OCI-LY1 (cell line): ENCODE data around the gene MAGI2.

Experiments
- CTCF ChIP-seq: fragments of 200-600 bp; sonication (generic), shearing (Covaris generic); IDR thresholded peaks from 2 replicates; pipeline ENCODE4 v1.5.1; 2017; ENCODE audit warnings: mild to moderate bottlenecking, antibody characterized with exemption, low read length, moderate library complexity, mixed read lengths
- EZH2 ChIP-seq: fragments of 200-600 bp; sonication (generic), shearing (Covaris generic); IDR thresholded peaks from 2 replicates; pipeline ENCODE4 v1.8.0; 2017; ENCODE audit warnings: borderline replicate concordance, mixed run types, mild to moderate bottlenecking, antibody characterized with exemption, low read length, moderate library complexity, mixed read lengths

DNA sequence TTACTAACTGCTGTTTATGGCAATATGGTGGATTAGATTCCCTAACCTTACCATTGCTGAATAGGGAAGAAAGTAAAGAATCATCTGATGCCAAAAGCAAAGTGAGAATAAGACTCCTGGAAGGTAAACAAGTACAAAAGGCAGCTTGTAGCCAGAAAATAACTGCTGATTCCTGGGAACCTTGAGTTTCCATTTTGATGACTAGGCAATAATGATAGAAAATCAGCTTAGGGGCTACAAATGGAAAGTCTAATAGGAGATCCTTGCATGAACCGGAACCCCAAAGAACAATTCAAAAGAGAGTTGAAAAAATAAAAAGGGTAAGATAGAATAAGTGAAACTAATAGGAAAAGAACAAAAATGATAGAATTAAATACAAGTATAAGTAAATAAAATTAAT, 1338.5 kb downstream of the MAGI2 start:
- no peak for TF ChIP-seq CTCF
- no peak for TF ChIP-seq EZH2
